ENCODE data around the gene SLC1A7.

DNA sequence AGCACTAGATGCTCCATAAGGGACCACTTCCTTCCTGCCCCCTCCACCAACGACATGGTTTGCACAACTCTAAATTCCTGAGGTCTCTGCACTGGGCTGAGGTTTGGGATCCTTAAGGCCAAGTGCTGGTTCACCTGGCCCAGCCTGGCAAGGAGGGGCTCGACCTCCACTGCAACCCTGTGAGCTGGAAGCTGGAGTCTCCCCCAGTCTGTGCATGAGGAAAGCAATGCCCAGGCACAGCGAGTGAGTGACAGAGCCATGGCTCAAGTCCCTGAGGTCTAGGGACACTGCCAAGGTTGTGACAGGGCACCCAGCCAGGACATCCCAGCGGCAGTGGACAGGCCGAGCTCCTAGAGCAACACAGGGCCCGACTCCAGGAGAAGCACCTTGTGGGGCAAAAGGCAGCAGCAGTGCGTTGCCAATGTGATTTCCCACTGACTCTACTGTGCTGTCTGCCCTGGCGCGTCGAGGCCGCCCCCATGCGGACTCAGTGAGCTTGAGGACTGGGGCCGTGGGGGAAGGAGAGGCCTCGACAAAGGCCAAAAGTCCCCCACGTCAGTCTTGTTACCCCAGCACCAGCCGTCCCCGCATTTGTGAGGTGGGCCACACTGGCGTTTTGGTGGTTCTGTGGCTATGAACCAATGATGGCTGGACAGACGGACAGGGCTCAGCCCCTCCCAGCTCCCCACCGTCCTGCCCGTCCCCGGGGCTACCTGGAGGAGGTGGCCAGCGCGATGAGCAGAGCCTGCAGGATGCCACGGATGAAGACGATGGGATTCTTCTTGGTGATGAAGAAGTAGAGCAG, 50.4 kb downstream of the SLC1A7 start:
- TF ChIP-seq, protein P1, sequence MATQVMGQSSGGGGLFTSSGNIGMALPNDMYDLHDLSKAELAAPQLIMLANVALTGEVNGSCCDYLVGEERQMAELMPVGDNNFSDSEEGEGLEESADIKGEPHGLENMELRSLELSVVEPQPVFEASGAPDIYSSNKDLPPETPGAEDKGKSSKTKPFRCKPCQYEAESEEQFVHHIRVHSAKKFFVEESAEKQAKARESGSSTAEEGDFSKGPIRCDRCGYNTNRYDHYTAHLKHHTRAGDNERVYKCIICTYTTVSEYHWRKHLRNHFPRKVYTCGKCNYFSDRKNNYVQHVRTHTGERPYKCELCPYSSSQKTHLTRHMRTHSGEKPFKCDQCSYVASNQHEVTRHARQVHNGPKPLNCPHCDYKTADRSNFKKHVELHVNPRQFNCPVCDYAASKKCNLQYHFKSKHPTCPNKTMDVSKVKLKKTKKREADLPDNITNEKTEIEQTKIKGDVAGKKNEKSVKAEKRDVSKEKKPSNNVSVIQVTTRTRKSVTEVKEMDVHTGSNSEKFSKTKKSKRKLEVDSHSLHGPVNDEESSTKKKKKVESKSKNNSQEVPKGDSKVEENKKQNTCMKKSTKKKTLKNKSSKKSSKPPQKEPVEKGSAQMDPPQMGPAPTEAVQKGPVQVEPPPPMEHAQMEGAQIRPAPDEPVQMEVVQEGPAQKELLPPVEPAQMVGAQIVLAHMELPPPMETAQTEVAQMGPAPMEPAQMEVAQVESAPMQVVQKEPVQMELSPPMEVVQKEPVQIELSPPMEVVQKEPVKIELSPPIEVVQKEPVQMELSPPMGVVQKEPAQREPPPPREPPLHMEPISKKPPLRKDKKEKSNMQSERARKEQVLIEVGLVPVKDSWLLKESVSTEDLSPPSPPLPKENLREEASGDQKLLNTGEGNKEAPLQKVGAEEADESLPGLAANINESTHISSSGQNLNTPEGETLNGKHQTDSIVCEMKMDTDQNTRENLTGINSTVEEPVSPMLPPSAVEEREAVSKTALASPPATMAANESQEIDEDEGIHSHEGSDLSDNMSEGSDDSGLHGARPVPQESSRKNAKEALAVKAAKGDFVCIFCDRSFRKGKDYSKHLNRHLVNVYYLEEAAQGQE (IDR thresholded peaks at IDR 0.05), result no peak
- TF ChIP-seq EP300 (IDR thresholded peaks at IDR 0.05) (no peak), MYC (IDR thresholded peaks at IDR 0.05; ENCODE audit: borderline replicate concordance, low read length) (no peak)
- TF ChIP-seq, protein P2, sequence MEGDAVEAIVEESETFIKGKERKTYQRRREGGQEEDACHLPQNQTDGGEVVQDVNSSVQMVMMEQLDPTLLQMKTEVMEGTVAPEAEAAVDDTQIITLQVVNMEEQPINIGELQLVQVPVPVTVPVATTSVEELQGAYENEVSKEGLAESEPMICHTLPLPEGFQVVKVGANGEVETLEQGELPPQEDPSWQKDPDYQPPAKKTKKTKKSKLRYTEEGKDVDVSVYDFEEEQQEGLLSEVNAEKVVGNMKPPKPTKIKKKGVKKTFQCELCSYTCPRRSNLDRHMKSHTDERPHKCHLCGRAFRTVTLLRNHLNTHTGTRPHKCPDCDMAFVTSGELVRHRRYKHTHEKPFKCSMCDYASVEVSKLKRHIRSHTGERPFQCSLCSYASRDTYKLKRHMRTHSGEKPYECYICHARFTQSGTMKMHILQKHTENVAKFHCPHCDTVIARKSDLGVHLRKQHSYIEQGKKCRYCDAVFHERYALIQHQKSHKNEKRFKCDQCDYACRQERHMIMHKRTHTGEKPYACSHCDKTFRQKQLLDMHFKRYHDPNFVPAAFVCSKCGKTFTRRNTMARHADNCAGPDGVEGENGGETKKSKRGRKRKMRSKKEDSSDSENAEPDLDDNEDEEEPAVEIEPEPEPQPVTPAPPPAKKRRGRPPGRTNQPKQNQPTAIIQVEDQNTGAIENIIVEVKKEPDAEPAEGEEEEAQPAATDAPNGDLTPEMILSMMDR (IDR thresholded peaks at IDR 0.05), result no peak

All from A549 (cell line).